ENCODE measurements around the gene SERPINB6. TPM values are rescaled to one million over a fixed set of nuclear protein-coding genes. Genes with fewer than 3 reads are reported as not detected.
"Not testable (repeated sequence)": the region's sequence is repeated elsewhere in the genome, so short reads cannot be mapped to it uniquely, and the experiment has no call there.

SERPINB6 gene
- total and polyA plus RNA-seq, 2 experiments from 2014 or later: 95.7 to 149 TPM

- H3K27me3 ChIP-seq (replicated peaks; ENCODE audit: insufficient read depth); H3K4me2 ChIP-seq (ENCODE audit: unreplicated experiment); DNase-seq; H3K4me1 ChIP-seq (ENCODE audit: insufficient read depth); H4K20me1 ChIP-seq (ENCODE audit: insufficient read depth); H3K9me2 ChIP-seq (ENCODE audit: insufficient read depth); H3K79me2 ChIP-seq (ENCODE audit: insufficient read depth); H3K27ac ChIP-seq; H3K36me3 ChIP-seq (ENCODE audit: low read depth); H3K9me3 ChIP-seq (ENCODE audit: low read depth); in situ Hi-C loops (cut with MboI); H3F3A ChIP-seq (ENCODE audit: insufficient read depth): not testable (repeated sequence)
- peak overlapping the region; percentile 93 for H2AFZ ChIP-seq
- peak overlapping the region; percentile 74 for H3K4me3 ChIP-seq
- peak overlapping the region; percentile 55; the same call in 1 of the 2 replicates for H3K9ac ChIP-seq
- 34 to 72% methylated on average over 13 to 33 of the region's 39 CpGs for WGBS, 2 experiments (ENCODE audit: low coverage in 1 of 2, low lambda C conversion rate in 2 of 2, missing lambda C conversion rate in 2 of 2)
Observed at GRCh38 chr6:2903411-2904185, 67.8 kb downstream of the SERPINB6 start.

- 72 to 79% methylated on average over 24 to 27 of the region's 27 CpGs for WGBS, 2 experiments (ENCODE audit: low coverage in 1 of 2, low lambda C conversion rate in 2 of 2, missing lambda C conversion rate in 2 of 2)
- H3K27ac ChIP-seq; H3K36me3 ChIP-seq (ENCODE audit: low read depth); H3K79me2 ChIP-seq (ENCODE audit: insufficient read depth); in situ Hi-C loops (cut with MboI); H4K20me1 ChIP-seq (ENCODE audit: insufficient read depth); H3K4me1 ChIP-seq (ENCODE audit: insufficient read depth); H3F3A ChIP-seq (ENCODE audit: insufficient read depth); DNase-seq; H3K9me3 ChIP-seq (ENCODE audit: low read depth); H3K27me3 ChIP-seq (replicated peaks; ENCODE audit: insufficient read depth); H3K9me2 ChIP-seq (ENCODE audit: insufficient read depth): not testable (repeated sequence)
- H3K4me3 ChIP-seq: peak overlapping the region; percentile 74
- H2AFZ ChIP-seq: peak overlapping the region; percentile 93
- peak overlapping the region; percentile 55 for H3K9ac ChIP-seq
- H3K4me2 ChIP-seq (ENCODE audit: unreplicated experiment): peak overlapping the region; percentile 92
Observed at GRCh38 chr6:2901645-2902502, 69.5 kb downstream of the SERPINB6 start.

GRCh38 chr6:2900821-2901644 lies 70.3 kb downstream of the SERPINB6 start:
- TF ChIP-seq EZH2 (IDR thresholded peaks at IDR 0.05; ENCODE audit: insufficient read depth, poor library complexity, severe bottlenecking) (no peak), EZH2phosphoT487 (IDR thresholded peaks at IDR 0.05; ENCODE audit: insufficient read depth, low read depth) (no peak)
- Histone ChIP-seq H3K36me3 (ENCODE audit: low read depth) (no peaks in the 10 kb centered on the region), H3K9me3 (ENCODE audit: low read depth) (no peaks in the 10 kb centered on the region), H3K9me2 (ENCODE audit: insufficient read depth) (no peaks in the 10 kb centered on the region), H3K4me1 (ENCODE audit: insufficient read depth) (peaks cover 7% of the 10 kb centered on the region; the same call in 1 of the 2 replicates), H3K79me2 (ENCODE audit: insufficient read depth) (no peaks in the 10 kb centered on the region), H3K4me3 (no peak overlapping the region), H4K20me1 (ENCODE audit: insufficient read depth) (no peaks in the 10 kb centered on the region), H3K27ac (no peak overlapping the region), H2AFZ (no peak overlapping the region), H3F3A (ENCODE audit: insufficient read depth) (no peaks in the 10 kb centered on the region), H3K27me3 (replicated peaks; ENCODE audit: insufficient read depth) (no peaks in the 10 kb centered on the region), H3K9ac (no peak overlapping the region), H3K4me2 (ENCODE audit: unreplicated experiment) (no peak overlapping the region)
- WGBS, 2 experiments (ENCODE audit: low coverage in 1 of 2, low lambda C conversion rate in 2 of 2, missing lambda C conversion rate in 2 of 2): 66 to 68% methylated on average over 12 of the region's 12 CpGs
- in situ Hi-C loops (cut with MboI): no loop called here
- DNase-seq: peak; percentile 9

- H3K36me3 ChIP-seq (ENCODE audit: low read depth): no peaks in the 10 kb centered on the region
- WGBS, 2 experiments (ENCODE audit: low coverage in 1 of 2, low lambda C conversion rate in 2 of 2, missing lambda C conversion rate in 2 of 2): 55 to 60% methylated on average over 15 of the region's 15 CpGs
- no peaks in the 10 kb centered on the region for H3K9me3 ChIP-seq (ENCODE audit: low read depth)
- no peak overlapping the region for H3K4me3 ChIP-seq
- no peak overlapping the region for H2AFZ ChIP-seq
- no peak overlapping the region for H3K27ac ChIP-seq
- H3F3A ChIP-seq (ENCODE audit: insufficient read depth): no peaks in the 10 kb centered on the region
- H3K9me2 ChIP-seq (ENCODE audit: insufficient read depth): no peaks in the 10 kb centered on the region
- no peaks in the 10 kb centered on the region for H4K20me1 ChIP-seq (ENCODE audit: insufficient read depth)
- peak; percentile 8 for DNase-seq
- in situ Hi-C loops (cut with MboI): no loop called here
- no peak for TF ChIP-seq EZH2phosphoT487 (IDR thresholded peaks at IDR 0.05; ENCODE audit: insufficient read depth, low read depth)
- TF ChIP-seq EZH2 (IDR thresholded peaks at IDR 0.05; ENCODE audit: insufficient read depth, poor library complexity, severe bottlenecking): no peak
- no peak overlapping the region for H3K4me2 ChIP-seq (ENCODE audit: unreplicated experiment)
- H3K9ac ChIP-seq: no peak overlapping the region
- H3K27me3 ChIP-seq (replicated peaks; ENCODE audit: insufficient read depth): no peaks in the 10 kb centered on the region
- peaks cover 7% of the 10 kb centered on the region; the same call in 1 of the 2 replicates for H3K4me1 ChIP-seq (ENCODE audit: insufficient read depth)
- no peaks in the 10 kb centered on the region for H3K79me2 ChIP-seq (ENCODE audit: insufficient read depth)
Observed at GRCh38 chr6:2900221-2900807, 71.1 kb downstream of the SERPINB6 start.

Data from GM23248 (cell line).